Sciatic nerve (tissue), 2 donors: ENCODE data around the gene RCC2. TPM values are rescaled to one million over a fixed set of nuclear protein-coding genes. Genes with fewer than 3 reads are reported as not detected.
"Not testable (repeated sequence)": the region's sequence is repeated elsewhere in the genome, so short reads cannot be mapped to it uniquely, and the experiment has no call there.

Experiments used
- ATAC-seq: fragments of 200-7000 bp; cut with Tn5 transposase; one replicate; pipeline ENCODE4 v1.9.1; 2020; ENCODE audit warnings: mild to moderate bottlenecking, moderate library complexity
- DNase-seq: peaks from one replicate; pipeline ENCODE4 v3.0.0-alpha.2; 2020; ENCODE audit warnings: low spot score
- intact Hi-C: fragments of 100-400 bp; cut with DNase I; formaldehyde crosslinking; loops from one replicate; pipeline ENCODE4 v1.14.2; 2022
- total RNA-seq: library from RNA; stranded (reverse); fragmentation: NEBNext Ultra II Directional; extraction: Animal tissue kit (Norgen Biotek cat#: 25700); gene quantifications from one replicate; pipeline ENCODE4 v1.2.1, GENCODE V29; 2021
- donor health status: DM: no; HTN: no; CAD: no.
- donor health status: DM: no; HTN: no; CAD: no.

Gene RCC2
- total RNA-seq, 1 donor from 2014 or later = 29.6 TPM

- DNase-seq, intact Hi-C loops, ATAC-seq: not testable (repeated sequence)
These were observed 12.7 kb upstream of the RCC2 start for GRCh38 chr1:17452203-17452602.

DNA sequence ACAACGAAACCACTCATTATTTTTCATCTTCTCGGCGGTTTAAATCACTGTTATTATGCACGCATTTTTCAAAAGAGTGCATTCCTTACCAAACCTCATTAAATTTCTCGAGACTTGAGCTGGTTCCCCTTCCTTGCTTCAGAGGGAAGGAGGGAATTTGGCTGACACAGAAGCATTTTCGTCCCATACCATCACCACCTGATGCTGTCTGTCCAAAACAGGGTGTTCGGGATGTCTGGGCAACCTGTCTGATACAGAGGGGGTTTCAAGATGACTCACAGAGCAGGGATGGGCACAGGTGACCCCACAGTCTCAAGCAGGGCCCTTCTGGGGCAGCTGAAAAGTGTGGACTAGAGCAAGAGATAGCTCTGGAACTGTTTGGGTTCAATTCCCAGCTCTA, 12.3 kb upstream of the RCC2 start:
- ATAC-seq = no peak
- DNase-seq = no peak
- intact Hi-C loops = no loop called here

GRCh38 chr1:17447501-17447992, 8.1 kb upstream of the RCC2 start:
- intact Hi-C loops = no loop called here
- ATAC-seq = peak; percentile 90
- no peak for DNase-seq

DNA sequence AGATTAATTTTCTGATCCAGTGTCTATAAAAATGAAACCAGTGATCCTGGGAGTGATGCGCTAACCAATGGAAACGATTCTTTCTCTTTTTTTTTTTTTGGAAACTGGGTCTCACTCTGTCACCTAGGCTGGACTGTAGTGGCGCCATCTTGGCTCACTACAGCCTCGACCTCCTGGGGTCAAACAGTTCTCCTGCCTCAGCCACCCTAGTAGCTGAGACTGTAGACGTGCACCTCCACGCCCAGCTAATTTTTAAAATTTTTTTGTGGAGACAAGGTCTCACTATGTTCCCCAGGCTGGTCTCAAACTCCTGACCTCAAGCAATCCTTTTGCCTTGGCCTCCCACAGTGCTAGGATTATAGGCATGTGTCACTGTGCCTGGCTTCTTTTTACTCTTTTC, 3.4 kb upstream of the RCC2 start:
- intact Hi-C loops = no loop called here
- no peak for DNase-seq
- no peak for ATAC-seq

GRCh38 chr1:17441993-17442357, 2.5 kb upstream of the RCC2 start:
- intact Hi-C loops = no loop called here
- no peak for DNase-seq
- no peak for ATAC-seq

- DNase-seq = no peak
- intact Hi-C loops = no loop called here
- no peak for ATAC-seq
These were observed 2.0 kb upstream of the RCC2 start for GRCh38 chr1:17441265-17441992.

DNA sequence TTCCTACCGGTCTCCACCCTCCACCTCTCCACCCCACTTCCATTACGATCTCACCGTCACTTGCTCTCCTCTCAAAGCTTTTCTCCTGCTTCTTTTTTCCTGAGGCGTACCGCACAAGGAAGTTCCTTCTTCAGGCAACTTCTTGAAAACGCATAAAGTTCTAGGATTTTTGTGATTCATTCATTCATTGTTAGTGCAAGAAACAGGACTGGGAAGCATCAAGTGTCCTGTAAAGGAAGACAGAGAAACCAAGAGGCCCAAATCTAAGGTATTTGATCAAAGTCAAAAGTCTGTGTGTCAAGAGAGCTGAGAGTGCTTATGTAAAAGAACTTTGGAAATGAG, 1.3 kb upstream of the RCC2 start:
- ATAC-seq (no peak), DNase-seq (no peak)
- intact Hi-C loops = no loop called here

DNA sequence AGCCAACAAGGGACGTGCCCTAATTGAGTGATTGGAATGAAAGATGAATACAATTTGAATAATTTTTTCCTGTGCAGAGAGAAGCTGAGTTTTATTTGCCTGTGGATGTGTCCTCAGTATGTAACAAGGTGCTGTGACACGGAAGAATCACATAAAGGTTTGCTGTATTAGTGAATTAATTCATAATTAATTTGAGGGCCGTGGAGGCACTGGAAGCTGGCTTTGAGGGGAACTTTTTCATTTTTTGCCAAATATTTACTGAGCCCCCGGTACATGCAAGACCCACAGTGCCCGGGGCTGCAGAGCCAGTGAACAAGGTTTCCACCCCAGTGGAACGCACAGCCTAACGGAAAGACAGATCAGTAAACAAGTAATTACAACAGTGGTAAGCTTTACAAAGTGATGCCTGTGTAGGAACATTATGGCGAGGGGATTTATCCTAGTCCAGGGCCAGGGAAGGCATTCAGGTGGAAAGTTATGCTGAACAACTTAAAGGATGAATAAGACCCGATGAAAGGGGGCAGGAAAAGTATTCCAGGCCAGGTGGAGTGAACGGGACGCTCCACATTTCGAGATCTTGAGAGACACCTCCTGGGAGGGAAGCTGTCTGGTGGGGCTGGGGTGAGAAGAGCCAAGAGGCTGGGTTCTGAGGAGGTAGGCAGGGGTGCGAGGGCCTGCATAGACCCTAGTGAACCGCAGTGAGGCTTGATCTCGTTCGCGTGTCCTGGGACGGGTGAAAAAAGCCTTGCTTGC, 773 bp upstream of the RCC2 start:
- intact Hi-C loops = no loop called here
- no peak for ATAC-seq
- DNase-seq = no peak

GRCh38 chr1:17438318-17439249, 893 bp downstream of the RCC2 start:
- DNase-seq (peak; percentile 82), ATAC-seq (peak; percentile 51)
- intact Hi-C loops = no loop called here

DNA sequence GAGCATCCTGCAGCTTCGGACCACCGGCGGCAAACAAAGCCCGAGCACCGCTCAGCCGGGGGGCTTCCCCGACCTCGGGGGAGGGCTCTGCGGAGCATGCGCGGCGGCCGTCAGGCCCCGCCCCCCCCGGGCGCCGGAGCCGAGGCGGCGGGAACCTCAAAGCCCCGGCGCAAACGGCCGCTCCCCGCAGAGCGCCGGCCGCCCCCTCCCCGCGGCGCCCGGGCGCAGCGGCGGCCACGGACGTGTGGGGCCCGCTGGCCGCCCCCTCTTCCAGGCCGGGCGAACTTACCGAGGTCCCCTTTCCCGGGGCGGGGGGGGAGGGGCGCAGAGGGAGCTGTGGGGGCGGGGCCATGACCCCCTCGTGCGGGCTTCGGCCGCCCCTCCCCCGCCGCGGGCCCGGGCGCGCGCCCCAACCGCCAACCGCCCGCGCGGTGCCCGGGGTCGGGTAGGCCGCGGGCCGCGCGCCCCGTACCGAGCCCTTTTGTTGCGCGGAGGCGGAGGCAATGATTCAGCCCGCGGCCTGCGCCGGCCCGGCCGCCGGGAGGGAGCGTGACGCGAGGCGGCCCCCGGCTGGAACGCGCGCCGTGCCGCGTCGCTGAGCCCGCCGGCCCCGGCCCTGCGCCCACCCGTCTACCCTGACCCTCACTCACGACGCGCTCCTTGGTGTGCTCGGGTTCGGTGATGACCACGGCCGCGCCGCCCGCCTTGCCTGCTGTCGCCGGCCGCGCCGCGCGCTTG, 1.7 kb downstream of the RCC2 start:
- ATAC-seq (peak; percentile 63), DNase-seq (peak; percentile 66)
- intact Hi-C loops = no loop called here

DNA sequence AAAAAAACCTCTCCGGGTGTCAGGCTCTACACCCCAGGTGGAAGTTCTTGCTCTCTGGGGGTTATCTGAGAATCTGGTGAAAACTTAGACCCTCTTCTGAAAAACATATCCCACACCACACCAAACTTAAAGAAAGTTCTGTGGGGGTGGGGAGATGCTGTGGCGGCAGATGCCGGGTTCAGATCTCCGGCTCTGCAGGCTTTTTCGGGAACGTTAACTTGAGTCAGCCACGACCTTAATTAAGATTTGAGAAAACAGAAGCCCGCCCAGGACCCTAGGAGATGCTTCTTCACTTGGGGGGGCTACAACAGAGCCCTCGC, 2.3 kb downstream of the RCC2 start:
- ATAC-seq (no peak), DNase-seq (no peak)
- intact Hi-C loops = no loop called here

GRCh38 chr1:17436380-17437174, 2.9 kb downstream of the RCC2 start:
- no peak for DNase-seq
- intact Hi-C loops = no loop called here
- ATAC-seq = peak; percentile 26

DNA sequence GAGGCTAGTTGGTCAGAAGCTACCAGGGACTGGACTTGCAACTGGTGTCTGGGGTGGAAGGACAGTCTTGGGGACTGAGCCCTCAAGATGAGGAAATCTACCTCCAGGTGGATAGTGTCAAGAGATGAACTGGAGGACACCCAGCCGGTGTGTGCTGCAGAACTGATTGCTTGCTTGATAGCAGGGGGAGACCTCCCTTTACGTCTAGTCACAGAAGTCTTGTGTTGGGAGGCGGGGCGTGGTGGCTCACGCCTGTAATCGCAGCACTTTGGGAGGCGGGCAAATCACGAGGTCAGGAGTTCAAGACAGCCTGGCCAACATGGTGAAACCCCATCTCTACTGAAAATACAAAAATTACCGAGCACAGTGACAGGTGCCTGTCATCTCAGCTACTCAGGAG, 4.9 kb downstream of the RCC2 start:
- DNase-seq (no peak), ATAC-seq (no peak)
- intact Hi-C loops = no loop called here

- intact Hi-C loops = no loop called here
- ATAC-seq (no peak), DNase-seq (no peak)
These were observed 5.5 kb downstream of the RCC2 start for GRCh38 chr1:17434016-17434415.

- no peak for ATAC-seq
- no peak for DNase-seq
- intact Hi-C loops = no loop called here
These were observed 6.2 kb downstream of the RCC2 start for GRCh38 chr1:17433261-17433660.

- intact Hi-C loops = no loop called here
- DNase-seq (no peak), ATAC-seq (no peak)
These were observed 7.1 kb downstream of the RCC2 start for GRCh38 chr1:17432412-17432811.

GRCh38 chr1:17429183-17429582, 10.3 kb downstream of the RCC2 start:
- intact Hi-C loops = no loop called here

More at GRCh38 chr1:17429183-17429582, 10.3 kb downstream of the RCC2 start:
- no peak for DNase-seq
- ATAC-seq = no peak
